Tongue (tissue), 2 donors: ENCODE results near the gene MAPKAPK2. TPM values are rescaled to one million over a fixed set of nuclear protein-coding genes. Genes with fewer than 3 reads are reported as not detected.

Source experiments
- DNase-seq: peaks from one replicate; pipeline ENCODE4 v3.0.0-alpha.2; 2015
- total RNA-seq: library from RNA; depleted of rRNA; stranded (reverse); fragments of >200 nt; gene quantifications from one replicate; pipeline ENCODE4 v1.2.3, GENCODE V29; 2014

Gene MAPKAPK2
- total RNA-seq, 1 donor from 2014 or later = 44.4 TPM

DNA sequence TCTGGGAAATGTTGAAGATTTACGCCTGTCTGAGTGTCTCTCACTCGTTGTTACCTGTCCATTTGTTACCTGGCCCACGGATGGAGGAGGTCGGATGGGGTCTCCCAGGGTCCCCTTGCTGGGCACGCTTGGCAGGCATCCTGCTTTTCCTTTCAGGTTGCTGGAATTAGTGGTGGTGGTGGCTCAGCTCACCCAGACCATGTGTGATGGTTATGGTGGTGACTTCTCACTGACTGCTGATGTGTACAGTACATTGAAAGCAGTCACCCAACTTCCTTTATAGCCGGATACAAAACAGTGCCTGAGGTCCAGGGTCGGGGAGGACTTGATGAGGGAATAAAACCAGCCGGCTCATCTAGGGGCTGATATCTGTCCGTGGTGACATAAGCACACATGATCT lies 19.5 kb downstream of the MAPKAPK2 start:
- no peak for DNase-seq

GRCh38 chr1:206705191-206705590 lies 20.5 kb downstream of the MAPKAPK2 start:
- DNase-seq = peak; percentile 95

DNA sequence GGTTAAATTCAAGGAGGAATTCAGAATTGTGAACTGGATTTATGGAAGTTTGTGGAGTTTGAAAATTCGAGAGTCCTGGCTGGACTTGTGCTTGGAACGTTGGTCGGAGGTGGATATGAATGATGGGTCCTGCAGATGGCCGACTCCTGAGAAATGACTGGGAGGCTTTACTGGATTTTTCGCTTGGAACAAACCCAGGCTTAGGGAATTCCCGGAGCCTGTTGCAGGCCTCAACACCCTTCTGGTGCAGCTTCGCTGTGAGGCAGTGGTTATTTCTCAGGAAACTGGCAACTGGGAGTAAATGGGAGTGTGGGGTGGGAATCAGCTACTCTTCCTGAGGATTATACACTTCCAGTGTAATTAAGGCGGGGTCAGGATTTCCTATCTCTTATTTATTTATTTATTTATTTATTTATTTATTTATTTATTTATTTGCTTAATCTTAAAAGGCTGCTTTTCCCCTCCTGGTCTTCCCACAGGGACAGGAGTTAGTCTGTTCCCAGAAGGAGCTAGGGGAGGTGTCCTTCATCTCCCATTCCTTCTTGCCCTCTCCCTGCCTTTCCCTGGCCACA lies 21.1 kb downstream of the MAPKAPK2 start:
- DNase-seq = peak; percentile 75

DNA sequence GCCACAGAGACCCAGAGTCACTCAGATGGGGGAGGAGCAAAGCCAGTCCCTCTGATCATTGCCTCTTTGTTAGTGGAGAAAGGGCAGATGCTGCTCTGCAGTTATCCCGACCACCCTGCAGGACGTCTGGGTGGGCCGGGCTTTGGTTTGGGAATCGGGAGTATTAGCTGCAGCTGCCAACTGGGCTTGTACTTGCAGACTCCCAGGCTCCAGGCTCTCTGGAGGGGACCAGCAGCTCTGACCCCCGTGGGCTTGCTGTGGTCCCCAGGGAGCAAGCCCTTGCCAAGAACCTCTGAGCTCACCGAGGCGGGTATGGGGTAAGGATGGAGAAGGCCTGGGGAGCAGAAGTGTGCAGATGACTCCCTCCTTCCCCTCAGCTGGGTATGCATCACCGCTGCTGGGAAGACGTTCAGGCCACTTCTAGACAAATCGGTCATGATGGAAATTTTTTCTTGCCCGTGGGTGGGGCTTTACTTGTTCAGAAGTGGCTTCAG lies 21.6 kb downstream of the MAPKAPK2 start:
- peak; percentile 81 for DNase-seq

GRCh38 chr1:206706806-206707366 lies 22.2 kb downstream of the MAPKAPK2 start:
- DNase-seq = peak; percentile 60

DNA sequence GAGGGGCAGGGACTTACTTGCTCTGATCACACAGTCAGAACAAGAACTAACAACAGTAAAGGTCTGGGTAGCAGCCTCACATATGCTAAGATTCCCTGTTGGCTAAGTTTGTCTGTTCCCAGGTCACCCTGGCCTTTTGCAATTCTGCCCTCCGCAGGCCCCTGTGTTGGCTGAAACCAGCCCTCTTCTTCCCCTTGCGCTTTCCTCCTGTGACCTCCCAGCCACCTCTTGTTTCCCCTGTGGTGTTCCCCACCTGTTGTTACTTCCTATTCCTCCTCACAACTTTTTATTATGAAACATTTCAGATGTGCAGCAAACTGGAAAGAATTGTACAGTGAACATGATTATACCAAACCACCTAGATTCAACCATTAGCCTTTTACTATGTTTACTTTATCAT lies 23.4 kb downstream of the MAPKAPK2 start:
- DNase-seq = no peak

GRCh38 chr1:206708882-206709281 lies 24.2 kb downstream of the MAPKAPK2 start:
- DNase-seq = no peak

GRCh38 chr1:206709322-206709721 lies 24.6 kb downstream of the MAPKAPK2 start:
- no peak for DNase-seq

DNA sequence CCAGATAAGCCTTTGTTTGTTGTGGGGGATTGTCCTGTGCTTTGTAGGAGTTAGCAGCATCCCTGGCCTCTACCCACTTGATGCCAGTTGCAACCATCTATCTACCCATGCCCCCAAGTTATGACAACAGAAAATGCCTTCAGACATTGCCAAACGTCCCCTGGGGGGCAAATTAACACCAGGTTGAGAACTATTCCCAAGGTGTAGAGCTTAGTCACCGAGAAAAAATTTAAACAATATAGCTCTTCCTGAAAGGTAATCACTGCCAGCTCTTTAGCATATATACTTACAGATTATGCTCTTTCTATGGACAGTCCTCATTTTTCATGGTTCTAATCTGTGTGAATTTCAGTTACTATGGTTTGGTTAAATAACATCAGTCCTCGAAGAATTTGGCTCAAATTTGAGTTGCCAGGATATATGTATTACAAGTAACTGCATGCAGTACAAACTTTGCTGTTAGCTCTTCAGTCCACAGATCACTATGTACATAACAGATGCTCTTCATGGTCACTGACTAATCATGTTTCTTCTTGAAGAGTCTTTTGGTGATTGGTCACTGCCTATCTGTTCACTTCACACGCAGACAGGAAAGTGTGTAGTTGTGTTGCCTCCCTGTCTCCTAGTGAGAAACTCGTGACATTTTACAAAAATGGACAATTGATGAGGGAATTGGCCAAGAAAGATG lies 25.2 kb downstream of the MAPKAPK2 start:
- DNase-seq = peak; percentile 56

- no peak for DNase-seq
Observed at GRCh38 chr1:206710460-206710823, 25.7 kb downstream of the MAPKAPK2 start.

DNA sequence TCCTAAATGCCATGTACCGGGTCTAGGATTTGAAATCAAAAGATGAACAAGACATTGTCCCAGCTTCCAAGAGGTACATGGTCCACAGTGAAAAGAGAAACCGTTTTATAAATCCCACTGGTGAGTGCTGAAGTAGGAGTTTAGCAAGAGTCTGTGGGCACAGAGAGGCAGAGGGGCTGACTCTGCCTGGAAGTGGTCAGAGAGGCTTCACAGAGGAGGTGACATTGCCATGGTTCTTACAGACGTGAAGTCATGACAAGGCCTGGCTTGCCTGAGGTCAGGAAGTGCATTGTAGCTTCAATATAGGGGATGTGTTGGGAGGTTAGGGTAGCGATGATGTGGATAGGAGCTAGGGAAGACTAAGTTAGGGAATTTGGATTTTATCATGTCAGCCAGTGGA lies 28.4 kb downstream of the MAPKAPK2 start:
- no peak for DNase-seq

- no peak for DNase-seq
Observed at GRCh38 chr1:206713910-206714312, 29.2 kb downstream of the MAPKAPK2 start.

- no peak for DNase-seq
Observed at GRCh38 chr1:206714331-206715058, 29.8 kb downstream of the MAPKAPK2 start.

DNA sequence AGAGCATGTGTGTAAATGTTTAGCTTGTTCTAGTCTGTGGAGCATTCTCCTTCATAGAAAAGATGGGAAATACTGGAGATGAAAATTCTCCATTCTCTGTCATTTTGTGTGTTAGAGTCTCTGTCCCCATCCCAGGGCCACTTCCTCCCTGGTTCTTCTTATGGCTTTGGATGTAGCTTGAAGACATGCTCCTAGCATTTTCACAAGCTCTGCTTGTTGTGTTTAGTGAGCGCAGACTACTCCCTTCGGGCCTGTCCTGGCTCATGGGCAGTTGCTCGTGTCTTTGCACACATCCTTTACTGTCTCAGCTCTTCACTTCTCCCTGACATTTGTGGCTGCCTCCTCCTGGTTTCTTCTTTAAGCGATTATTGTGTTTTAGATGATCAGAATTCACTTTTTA lies 30.4 kb downstream of the MAPKAPK2 start:
- DNase-seq = no peak

DNA sequence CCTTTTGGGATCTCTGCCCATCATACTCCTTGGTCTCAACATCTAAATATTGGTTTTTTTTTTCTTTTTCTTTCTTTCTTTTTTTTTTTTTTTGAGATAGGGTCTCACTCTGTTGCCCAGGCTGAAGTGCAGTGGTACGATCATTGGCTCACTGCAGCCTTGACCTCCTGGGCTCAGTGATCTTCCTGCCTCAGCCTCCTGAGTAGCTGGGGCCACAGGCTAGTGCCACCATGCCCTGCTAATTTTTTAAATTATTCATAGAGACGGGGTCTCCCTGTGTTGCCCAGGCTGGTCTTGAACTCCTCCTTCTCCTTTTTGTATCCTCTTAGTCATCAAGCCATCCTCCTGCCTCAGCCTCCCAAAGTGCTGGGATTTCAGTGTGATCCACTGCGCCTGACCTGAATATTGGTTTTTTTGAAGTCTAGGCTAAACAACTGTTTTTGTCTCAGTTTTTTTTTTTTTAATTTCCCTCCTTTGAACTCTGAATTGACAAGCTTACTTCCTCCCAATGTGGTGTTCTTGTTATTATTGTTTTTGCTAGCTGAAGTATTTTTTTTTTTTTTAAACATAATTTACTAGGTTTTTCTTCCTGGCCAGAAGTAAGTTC lies 30.9 kb downstream of the MAPKAPK2 start:
- DNase-seq = no peak

DNA sequence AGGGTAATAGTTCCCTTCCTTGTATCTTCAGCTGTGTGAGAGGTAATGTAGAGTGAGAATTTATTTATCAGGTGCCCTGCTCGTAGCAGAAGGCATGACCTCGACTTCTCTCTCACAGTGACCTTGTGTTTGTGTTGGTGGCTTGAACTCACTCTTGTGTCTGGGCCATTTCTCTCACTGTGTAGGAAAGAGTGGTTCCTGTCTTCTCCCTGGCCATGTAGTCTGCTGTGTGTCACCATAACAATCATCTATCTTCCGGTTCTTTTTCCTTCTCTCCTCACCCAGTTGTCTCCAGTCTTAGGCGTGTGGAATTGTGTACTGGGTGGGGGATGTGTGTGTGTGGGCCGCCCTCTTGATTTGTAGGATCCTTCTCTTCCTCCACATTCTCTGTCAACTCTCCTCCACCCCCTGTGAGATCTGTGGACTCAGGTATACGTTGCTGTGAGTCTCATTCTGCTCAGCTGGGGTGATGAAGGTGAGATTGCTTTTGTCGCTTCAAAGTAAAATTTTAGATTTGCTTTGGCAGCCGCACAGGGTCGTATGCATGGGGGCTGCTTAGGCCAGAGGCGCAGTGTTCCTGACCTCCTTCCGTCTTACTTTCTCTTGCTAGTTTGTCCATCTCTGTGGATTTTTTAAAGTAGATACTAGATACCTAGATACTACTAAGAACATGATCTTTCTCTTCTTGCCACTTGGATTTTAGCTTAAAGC lies 31.6 kb downstream of the MAPKAPK2 start:
- DNase-seq = no peak

GRCh38 chr1:206716870-206717673 lies 32.4 kb downstream of the MAPKAPK2 start:
- no peak for DNase-seq

DNA sequence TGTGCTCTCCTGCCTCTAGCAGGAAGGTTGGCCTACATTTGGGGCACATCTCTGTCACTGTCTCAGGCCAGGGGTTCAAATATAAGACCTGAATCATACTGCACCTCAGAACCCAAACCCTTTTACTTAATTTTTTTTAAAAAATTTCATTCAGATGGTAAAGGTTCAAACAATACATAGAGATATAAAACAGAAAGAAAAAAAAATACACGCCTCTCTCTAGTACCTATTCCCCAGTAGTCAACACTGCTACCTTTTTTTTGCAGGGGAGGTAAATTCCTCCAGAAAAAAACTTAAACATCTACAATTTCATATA lies 32.9 kb downstream of the MAPKAPK2 start:
- no peak for DNase-seq

DNA sequence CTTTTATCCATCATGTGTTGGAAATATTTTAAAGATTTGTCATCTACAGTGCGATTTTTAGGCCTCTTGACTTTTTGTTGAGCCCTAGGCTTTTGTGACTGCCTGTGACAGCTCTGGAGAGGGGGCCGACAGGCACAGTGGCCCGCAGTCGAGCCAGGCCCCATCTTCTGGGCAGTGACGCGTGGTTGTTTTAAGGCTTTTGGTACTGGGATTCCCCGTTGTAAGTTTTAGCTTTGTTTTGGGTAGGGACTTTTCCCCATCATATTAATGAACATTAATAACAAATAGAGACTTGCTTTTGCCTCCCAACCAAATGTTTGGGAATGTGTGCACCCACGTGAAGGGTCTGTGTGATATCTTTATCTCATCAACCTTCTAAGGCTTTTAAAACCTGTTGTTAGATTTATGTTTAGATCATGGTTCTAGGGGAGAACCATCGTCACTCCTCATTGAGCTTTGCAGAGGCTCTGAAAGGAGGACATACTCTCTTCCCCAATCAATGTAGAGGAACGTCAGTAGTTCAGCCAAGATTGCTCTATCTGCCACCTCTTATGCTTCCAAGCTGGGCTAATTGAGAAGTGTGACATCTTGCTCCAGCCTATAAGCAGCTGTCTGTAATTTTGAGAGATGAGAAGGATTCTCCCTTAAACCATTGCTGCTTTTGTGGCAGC lies 34.6 kb downstream of the MAPKAPK2 start:
- DNase-seq = no peak

- no peak for DNase-seq
Observed at GRCh38 chr1:206721454-206721853, 36.7 kb downstream of the MAPKAPK2 start.
